ENCODE measurements around the gene IBTK.
"Not testable (repeated sequence)": the region's sequence is repeated elsewhere in the genome, so short reads cannot be mapped to it uniquely, and the experiment has no call there.

IBTK gene

GRCh38 chr6:82176616-82177015 is 70.9 kb downstream of the IBTK start:
- DNase-seq (ENCODE audit: low spot score) = no peak

- DNase-seq (ENCODE audit: low spot score) = no peak
Observed at GRCh38 chr6:82172594-82172993, 75.0 kb downstream of the IBTK start.

- no peak for DNase-seq (ENCODE audit: low spot score)
Observed at GRCh38 chr6:82169138-82169876, 78.2 kb downstream of the IBTK start.

- DNase-seq (ENCODE audit: low spot score) = no peak
Observed at GRCh38 chr6:82166493-82166892, 81.1 kb downstream of the IBTK start.

DNA sequence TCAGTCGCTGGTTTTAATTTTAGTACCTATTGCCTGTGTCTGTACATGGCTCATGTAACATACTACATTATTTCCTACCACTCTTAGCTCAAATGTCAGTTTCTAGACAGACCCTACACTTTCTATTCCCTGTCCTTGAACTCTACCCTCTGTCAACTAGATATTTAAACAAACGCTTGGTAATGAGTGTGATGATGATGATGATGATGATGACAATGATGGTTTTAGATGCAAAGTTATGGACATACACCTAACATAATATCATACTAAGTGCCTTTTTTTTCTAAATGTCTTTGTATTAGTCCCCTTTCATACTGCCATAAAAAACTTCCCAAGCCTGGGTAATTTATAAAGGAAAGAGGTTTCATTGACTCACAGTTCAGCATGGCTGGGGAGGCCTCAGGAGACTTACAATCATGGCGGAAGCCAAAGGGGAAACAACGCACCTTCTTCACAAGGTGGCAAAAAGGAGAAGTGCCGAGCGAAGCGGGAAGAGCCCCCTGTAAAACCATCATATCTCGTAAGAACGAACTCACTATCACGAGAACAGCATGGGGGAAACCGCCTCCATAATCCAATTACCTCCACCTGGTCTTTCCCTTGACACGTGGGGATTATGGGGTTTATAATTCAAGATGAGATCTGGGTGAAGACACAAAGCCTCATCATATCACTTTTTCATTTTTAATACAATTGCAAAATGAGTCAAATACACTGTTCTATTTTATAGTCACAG is 87.1 kb downstream of the IBTK start:
- DNase-seq (ENCODE audit: low spot score) = no peak

DNA sequence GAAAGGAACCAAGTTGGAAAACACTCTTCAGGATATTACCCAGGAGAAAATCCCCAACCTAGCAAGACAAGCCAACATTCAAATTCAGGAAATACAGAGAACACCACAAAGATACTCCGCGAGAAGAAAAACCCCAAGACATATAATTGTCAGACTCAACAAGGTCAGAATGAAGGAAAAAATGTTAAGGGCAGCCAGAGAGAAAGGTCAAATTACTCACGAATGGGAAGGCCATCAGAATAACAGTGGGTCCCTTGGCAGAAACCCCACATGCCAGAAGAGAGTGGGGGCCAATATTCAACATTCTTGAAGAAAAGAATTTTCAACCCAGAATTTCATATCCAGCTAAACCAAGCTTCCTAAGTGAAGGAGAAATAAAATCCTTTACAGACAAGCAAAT is 94.8 kb downstream of the IBTK start:
- not testable (repeated sequence) for DNase-seq (ENCODE audit: low spot score)

DNA sequence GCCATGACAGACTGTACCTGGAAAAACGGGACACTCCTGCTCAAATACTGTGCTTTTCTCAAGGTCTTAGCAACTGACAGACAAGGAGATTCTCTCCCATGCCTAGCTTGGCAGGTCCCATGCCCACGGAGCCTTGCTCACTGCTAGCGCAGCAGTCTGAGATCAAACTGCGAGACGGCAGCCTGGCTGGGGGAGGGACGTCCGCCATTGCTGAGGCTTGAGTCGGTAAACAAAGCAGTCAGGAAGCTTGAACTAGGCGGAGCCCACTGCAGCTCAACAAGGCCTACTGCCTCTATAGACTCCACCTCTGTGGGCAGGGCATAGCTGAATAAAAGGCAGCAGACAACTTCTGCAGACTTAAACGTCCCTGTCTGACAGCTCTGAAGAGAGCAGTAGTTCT is 96.4 kb downstream of the IBTK start:
- not testable (repeated sequence) for DNase-seq (ENCODE audit: low spot score)

- no peak for DNase-seq (ENCODE audit: low spot score)
Observed at GRCh38 chr6:82145926-82146452, 101.6 kb downstream of the IBTK start.

DNA sequence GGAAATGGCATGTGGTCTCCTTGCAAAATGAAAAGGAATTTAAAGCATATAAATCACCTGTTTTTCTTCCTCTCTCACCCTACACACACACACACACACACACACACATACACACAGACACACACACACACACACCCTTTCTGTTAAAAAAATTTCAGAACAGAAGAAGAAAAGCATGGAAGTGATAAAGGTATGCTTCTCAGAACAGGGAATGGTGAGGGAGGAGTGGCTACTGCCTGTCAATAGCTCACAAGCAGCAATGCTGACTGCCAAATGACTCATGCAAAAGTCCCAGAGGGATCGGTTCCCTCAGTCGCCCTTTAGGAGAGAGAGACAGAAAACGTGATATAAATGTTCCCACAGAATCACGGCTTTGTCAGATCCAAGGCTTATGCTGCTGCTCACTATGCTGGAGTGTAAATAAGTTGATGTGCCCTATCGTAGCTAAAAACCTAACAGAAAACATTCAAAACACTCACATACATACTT is 102.6 kb downstream of the IBTK start:
- DNase-seq (ENCODE audit: low spot score) = peak; percentile 33

DNA sequence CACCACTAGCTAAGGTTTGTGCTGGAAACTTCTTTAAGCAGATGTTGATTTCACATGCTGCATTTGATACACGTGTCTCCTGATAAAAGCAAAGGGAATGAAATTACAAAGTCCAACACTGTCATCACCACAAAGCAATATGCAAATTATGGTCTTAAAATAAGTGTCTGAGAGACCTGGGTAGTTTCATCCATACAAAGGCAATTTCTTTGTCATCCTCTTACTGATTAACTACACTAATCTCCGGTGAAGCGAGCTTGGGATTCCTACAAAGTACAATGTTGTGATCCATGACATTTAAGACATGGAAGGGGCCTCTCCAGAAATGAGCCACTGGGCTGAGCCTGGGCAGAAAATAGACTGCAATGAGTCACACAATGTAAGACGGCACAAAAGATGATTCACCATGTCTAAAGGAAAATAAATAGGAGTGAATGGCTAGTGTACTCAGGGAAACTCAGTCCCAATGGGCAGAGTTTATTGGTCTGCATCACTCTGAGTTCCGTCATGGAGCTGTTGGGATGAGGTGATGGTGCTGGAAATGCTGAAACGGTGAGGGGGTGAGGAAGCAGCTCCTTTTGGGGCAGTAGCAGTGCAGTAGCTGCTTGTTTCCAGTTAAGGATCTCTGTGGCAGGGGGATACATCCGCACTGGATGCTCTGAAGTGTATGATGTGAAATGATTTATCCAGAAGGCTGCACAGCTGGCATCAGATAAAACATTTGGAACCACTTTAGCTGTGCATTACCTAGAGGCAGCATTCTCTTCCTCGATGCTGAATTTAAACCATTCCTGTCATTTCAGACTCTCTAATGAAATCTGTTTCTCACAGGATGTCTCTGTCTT is 103.3 kb downstream of the IBTK start:
- no peak for DNase-seq (ENCODE audit: low spot score)

DNA sequence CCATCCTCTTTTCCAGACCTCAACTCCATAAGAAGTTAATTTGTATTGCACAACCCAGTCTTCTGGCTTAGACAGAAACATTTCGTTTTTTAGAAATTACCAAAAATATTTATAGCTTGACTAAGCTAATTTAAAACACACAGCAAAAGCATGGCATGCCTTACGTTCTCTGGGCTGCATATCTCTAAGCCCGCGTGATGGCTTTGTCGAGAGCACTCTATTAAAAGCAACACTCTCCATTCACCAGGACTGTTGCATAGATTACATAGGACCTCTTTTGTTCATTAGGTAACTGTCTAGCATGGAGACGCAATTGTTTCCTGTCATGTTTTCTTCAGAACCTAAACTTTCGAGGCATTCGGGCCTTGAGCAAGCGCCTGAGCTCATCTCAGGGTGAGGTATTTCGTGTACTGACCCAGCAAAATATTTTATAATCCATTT is 104.5 kb downstream of the IBTK start:
- no peak for DNase-seq (ENCODE audit: low spot score)

- DNase-seq (ENCODE audit: low spot score) = no peak
Observed at GRCh38 chr6:82142524-82142923, 105.0 kb downstream of the IBTK start.

DNA sequence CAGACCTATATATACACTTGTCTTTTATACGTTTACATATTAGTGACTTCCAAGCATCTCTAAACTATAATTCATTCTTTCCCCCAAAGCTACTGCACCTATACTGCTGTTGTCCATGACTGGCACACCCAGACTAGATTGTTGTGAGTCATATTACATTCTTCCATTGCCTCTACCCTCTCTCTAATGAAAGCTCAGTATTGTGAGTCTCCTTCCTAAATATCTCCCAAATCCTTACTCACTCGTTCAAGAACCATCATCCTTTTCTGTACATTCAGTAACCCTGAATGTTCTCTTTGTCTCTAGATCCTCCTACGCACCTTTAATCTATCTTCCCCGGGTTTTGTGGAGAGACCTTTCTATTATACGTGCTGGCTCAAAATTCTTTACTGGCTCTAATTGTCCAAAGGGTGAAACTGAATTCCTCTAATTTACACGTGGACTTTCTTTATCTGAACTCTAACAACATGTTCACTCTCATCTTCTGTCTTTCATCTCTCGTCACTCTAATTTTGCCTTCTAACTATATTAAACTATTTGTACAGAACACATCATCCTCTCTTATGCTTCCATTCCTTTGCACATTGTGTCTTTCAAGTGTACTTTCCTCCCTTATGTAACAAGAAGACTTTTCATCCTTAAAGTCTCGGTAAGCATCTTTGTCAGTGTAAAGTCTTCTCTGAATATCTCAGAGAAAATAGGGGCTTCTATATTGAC is 109.3 kb downstream of the IBTK start:
- no peak for DNase-seq (ENCODE audit: low spot score)

DNA sequence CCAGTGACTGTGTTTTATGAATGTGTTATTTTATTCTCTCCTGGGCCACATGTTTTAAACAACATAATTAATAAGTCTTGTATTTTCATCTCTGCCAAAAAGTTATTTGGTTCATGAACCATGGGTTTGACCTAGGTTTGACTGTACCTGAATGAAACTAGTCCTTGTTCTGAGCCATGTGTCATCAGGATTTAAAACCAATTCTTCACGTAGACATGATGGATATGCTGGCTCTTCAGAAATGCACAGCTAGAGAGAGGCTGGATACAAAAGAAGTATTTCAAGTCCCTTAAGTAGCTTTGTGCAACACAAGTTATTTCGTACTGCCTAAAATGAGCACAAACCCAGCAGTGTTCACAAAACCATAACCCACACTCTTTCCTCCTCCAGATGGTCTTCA is 116.1 kb downstream of the IBTK start:
- DNase-seq (ENCODE audit: low spot score) = no peak

DNA sequence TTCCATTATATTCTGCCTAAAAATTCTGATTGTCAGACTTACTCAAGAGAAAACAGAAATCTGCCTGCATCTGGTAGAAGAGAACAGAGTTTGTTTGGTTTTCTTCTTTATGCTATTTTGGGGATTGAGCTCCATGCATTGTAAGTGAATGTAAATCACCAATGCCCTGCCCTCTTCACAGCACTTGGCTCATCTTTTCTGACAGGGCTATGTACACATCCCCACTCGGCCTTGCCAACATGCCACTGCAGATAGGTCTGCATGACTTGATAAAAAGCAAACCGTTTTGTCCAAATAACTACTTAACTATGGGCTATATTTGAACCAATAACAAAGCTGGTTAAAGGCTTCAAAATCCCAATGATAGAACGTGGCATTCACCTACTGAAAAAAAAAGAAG is 117.7 kb downstream of the IBTK start:
- no peak for DNase-seq (ENCODE audit: low spot score)

DNA sequence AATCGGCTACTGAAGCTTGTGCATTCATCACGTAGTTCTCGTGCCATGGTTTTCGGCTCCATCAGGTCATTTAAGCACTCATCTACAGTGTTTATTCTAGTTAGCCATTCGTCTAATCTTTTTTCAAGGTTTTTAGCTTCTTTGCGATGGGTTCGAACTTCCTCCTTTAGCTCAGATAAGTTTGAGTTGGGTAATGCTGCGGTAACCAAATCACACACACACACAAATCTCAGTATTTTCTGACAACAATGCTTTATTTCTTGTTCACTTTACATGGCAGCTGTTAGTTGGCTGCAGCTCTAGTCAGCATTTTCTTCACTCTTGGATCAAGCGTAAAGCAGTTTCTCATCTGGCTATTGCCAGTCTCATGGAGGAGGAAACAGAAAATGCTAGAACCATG is 118.6 kb downstream of the IBTK start:
- not testable (repeated sequence) for DNase-seq (ENCODE audit: low spot score)

GRCh38 chr6:82123632-82124031 is 123.9 kb downstream of the IBTK start:
- no peak for DNase-seq (ENCODE audit: low spot score)
